ACC112 (cell line): ENCODE data around the gene DCUN1D1.
"Not testable (repeated sequence)": the region's sequence is repeated elsewhere in the genome, so short reads cannot be mapped to it uniquely, and the experiment has no call there.

ENCODE experiments used
- H2AFZ ChIP-seq: fragments of 200-600 bp; sonication (generic); one replicate; pipeline ENCODE4 v1.6.0; 2017; ENCODE audit warnings: antibody characterized with exemption, low read length; ENCODE audit not compliant: unreplicated experiment
- H3K27ac ChIP-seq: fragments of 200-600 bp; sonication (generic); 2 replicates; pipeline ENCODE4 v1.5.1; 2014; ENCODE audit warnings: low read depth, mild to moderate bottlenecking, antibody characterized with exemption, low read length, moderate library complexity
- H3K27me3 ChIP-seq: fragments of 200-600 bp; sonication (generic); 2 replicates; pipeline ENCODE4 v1.6.1; 2014; ENCODE audit warnings: mild to moderate bottlenecking, antibody characterized with exemption, low read length, moderate library complexity, mixed read lengths; ENCODE audit not compliant: insufficient read depth
- H3K36me3 ChIP-seq: fragments of 200-600 bp; sonication (generic); 2 replicates; pipeline ENCODE4 v1.6.1; 2016; ENCODE audit warnings: mild to moderate bottlenecking, antibody characterized with exemption, low read length, moderate library complexity, mixed read lengths; ENCODE audit not compliant: insufficient read depth
- H3K4me1 ChIP-seq: fragments of 200-600 bp; sonication (generic); one replicate; pipeline ENCODE4 v1.6.1; 2016; ENCODE audit warnings: low read length, mixed read lengths; ENCODE audit not compliant: insufficient read depth, unreplicated experiment, control insufficient read depth
- H3K4me3 ChIP-seq: fragments of 200-600 bp; sonication (generic); 2 replicates; pipeline ENCODE4 v1.5.1; 2014; ENCODE audit warnings: mild to moderate bottlenecking, low read depth, low read length
- H3K79me2 ChIP-seq: fragments of 200-600 bp; sonication (generic); one replicate; pipeline ENCODE4 v1.6.0; 2016; ENCODE audit warnings: low read length; ENCODE audit not compliant: control insufficient read depth, unreplicated experiment, insufficient read depth

The DCUN1D1 gene

DNA sequence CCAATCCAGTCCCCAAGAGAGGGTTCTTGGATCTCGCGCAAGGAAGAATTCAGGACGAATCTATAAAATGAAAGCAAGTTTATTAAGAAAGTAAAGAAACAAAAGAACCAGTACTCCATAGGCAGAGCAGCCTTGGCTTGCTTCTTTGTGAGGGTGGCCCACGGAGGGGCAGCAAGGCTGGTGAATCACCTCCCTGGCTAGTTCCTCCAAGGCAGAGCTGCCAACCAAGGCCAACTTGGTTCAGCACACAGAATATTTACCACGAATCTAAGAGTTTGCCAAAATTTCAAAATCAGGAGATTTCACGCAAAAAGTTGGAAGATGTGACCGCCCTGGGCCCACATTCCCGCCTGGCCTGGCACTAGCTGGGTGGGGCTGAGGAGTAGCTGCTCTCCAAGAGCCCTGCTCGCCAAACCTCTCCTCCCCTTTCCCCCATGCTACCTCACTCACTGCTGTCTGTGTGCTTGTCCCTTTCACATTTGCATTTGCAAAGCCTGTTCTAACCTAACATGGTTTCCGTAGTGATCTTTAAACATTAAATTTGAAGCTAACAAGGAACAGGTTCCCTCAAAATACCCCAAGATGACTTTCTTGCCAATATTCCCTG, 26.2 kb upstream of the DCUN1D1 start:
- no peaks in the 10 kb centered on the region for H3K4me1 ChIP-seq
- no peaks in the 10 kb centered on the region for H3K79me2 ChIP-seq
- H3K27ac ChIP-seq, result no peak overlapping the region
- H3K36me3 ChIP-seq, result no peaks in the 10 kb centered on the region
- no peaks in the 10 kb centered on the region for H3K27me3 ChIP-seq
- H3K4me3 ChIP-seq, result no peak overlapping the region
- H2AFZ ChIP-seq, result no peak overlapping the region

DNA sequence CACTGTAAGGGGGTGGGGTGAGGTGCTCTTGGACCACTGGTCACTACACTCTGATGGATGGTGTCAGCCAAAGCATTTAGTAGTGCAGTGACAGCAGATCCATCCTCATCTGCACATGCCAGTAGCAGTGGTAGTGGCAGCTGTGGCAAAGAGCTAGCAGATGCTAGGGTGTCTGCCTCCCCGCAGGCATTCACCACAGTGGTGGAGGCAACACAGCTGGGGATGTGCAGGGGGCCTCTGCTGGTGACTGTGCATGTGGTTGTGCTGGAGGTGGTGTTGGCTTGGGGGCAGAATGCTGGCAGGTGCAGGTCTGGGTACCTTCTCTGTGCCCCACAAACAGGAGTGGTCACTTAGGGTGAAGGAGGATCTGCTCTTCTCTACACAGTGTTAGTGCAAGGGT, 19.4 kb upstream of the DCUN1D1 start:
- Histone ChIP-seq H3K79me2 (no peaks in the 10 kb centered on the region), H3K27me3 (no peaks in the 10 kb centered on the region), H2AFZ (no peak overlapping the region), H3K4me3 (no peak overlapping the region), H3K36me3 (no peaks in the 10 kb centered on the region), H3K4me1 (no peaks in the 10 kb centered on the region), H3K27ac (no peak overlapping the region)

DNA sequence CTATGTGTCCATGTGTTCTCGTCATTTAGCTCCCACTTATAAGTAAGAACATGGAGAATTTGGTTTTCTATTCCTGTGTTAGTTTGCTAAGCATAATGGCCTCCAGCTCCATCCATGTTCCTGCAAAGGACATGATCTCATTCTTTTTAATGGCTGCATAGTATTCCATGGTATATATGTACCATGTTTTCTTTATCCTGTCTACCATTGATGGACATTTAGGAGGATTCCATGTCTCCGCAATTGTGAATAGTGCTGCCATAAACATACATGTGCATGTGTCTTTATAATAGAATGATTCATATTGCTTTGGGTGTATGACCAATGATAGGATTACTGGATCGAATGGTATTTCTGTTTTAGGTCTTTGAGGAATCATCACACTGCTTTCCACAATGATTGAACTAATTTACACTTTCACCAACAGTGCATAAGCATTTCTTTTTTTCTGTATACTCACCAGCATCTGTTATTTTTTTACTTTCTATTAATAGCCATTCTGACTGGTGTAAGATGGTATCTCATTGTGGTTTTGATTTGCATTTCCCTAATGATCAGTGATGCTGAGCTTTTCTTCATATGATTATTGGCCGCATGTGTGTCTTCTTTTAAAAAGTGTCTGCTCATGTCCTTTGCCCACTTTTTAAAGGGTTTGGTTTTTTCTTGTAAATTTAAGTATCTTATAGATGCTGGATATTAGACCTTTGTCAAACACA, 13.3 kb upstream of the DCUN1D1 start:
- H3K27me3 ChIP-seq, H3K36me3 ChIP-seq, H3K4me1 ChIP-seq, H2AFZ ChIP-seq, H3K79me2 ChIP-seq, H3K27ac ChIP-seq, H3K4me3 ChIP-seq: not testable (repeated sequence)

- H3K36me3 ChIP-seq, result no peaks in the 10 kb centered on the region
- no peak overlapping the region for H2AFZ ChIP-seq
- no peaks in the 10 kb centered on the region for H3K27me3 ChIP-seq
- no peaks in the 10 kb centered on the region for H3K79me2 ChIP-seq
- no peak overlapping the region for H3K27ac ChIP-seq
- no peak overlapping the region for H3K4me3 ChIP-seq
- H3K4me1 ChIP-seq, result no peaks in the 10 kb centered on the region
Observed at GRCh38 chr3:182989566-182989965, 9.2 kb upstream of the DCUN1D1 start.

- H3K4me1 ChIP-seq, result peaks cover 11% of the 10 kb centered on the region
Observed at GRCh38 chr3:182986021-182986420, 5.7 kb upstream of the DCUN1D1 start.

GRCh38 chr3:182983876-182984275, 3.5 kb upstream of the DCUN1D1 start:
- Histone ChIP-seq H3K27me3 (no peaks in the 10 kb centered on the region), H3K27ac (no peak overlapping the region), H3K4me3 (no peak overlapping the region), H2AFZ (no peak overlapping the region), H3K79me2 (peaks cover 11% of the 10 kb centered on the region), H3K4me1 (peaks cover 16% of the 10 kb centered on the region), H3K36me3 (no peaks in the 10 kb centered on the region)

More at GRCh38 chr3:182986021-182986420, 5.7 kb upstream of the DCUN1D1 start:
- Histone ChIP-seq H3K79me2 (no peaks in the 10 kb centered on the region), H3K27me3 (no peaks in the 10 kb centered on the region), H2AFZ (no peak overlapping the region), H3K36me3 (no peaks in the 10 kb centered on the region), H3K4me3 (no peak overlapping the region), H3K27ac (no peak overlapping the region)

DNA sequence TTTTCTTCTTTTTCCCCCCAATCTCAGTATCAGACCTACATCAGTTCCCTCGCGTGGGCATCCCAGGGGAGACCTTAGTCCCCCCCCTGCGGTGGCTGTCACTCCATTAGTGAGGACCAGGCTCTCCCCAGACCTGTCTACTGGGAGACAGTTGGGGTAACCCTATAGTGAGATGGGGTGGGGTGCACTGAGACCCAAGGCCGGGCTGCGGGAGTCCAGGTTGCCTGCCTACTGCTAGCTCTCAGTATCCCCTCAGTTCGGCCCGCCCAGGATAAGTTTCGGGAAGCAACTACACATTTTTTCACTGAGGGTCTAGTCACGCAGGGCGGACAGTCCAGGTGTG, 671 bp upstream of the DCUN1D1 start:
- Histone ChIP-seq H3K4me1 (peaks cover 24% of the 10 kb centered on the region), H2AFZ (peak overlapping the region; percentile 77), H3K36me3 (no peaks in the 10 kb centered on the region), H3K79me2 (peaks cover 40% of the 10 kb centered on the region), H3K27ac (no peak overlapping the region), H3K4me3 (peak overlapping the region; percentile 98), H3K27me3 (no peaks in the 10 kb centered on the region)

- Histone ChIP-seq H2AFZ (peak overlapping the region; percentile 76), H3K36me3 (no peaks in the 10 kb centered on the region), H3K79me2 (peaks cover 48% of the 10 kb centered on the region), H3K27me3 (no peaks in the 10 kb centered on the region), H3K27ac (no peak overlapping the region), H3K4me1 (peaks cover 24% of the 10 kb centered on the region), H3K4me3 (peak overlapping the region; percentile 98)
Observed at GRCh38 chr3:182979674-182980191, 605 bp downstream of the DCUN1D1 start.

DNA sequence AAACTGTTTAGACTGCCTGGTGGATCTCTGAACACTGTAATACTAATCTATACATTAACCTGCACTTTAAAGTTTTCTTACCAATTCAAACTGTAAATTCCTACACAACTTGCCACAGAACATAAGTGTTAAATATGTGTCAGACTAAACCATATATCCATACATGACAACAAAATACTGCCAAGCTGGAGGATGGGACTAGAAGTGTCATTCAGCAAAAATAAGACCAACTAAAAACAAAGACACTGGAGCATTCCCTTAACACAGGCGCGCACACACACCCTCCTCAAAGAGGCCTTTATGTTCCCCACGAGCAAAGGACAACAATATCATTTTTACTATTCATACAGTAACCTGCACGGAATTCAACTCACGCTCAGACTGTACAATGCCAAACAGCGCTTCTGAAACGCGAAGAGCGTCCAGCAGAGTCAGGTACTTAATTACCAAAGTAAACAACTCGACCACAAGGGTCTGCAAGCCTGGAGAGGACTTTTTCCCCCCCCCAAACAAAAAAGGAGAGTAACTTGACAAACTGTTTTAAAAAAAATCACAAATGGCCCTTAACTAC, 1.1 kb downstream of the DCUN1D1 start:
- Histone ChIP-seq H3K4me3 (peak overlapping the region; percentile 98), H2AFZ (peak overlapping the region; percentile 76), H3K36me3 (no peaks in the 10 kb centered on the region), H3K27me3 (no peaks in the 10 kb centered on the region), H3K27ac (no peak overlapping the region), H3K79me2 (peaks cover 48% of the 10 kb centered on the region), H3K4me1 (peaks cover 24% of the 10 kb centered on the region)

- no peaks in the 10 kb centered on the region for H3K36me3 ChIP-seq
- no peak overlapping the region for H2AFZ ChIP-seq
- no peak overlapping the region for H3K27ac ChIP-seq
- peak overlapping the region; percentile 98 for H3K4me3 ChIP-seq
- peaks cover 17% of the 10 kb centered on the region for H3K4me1 ChIP-seq
- no peaks in the 10 kb centered on the region for H3K27me3 ChIP-seq
- peaks cover 54% of the 10 kb centered on the region for H3K79me2 ChIP-seq
Observed at GRCh38 chr3:182978387-182978786, 2.0 kb downstream of the DCUN1D1 start.

- H3K27me3 ChIP-seq, result no peaks in the 10 kb centered on the region
- no peak overlapping the region for H3K27ac ChIP-seq
- H3K4me1 ChIP-seq, result peaks cover 26% of the 10 kb centered on the region
- H2AFZ ChIP-seq, result no peak overlapping the region
- no peaks in the 10 kb centered on the region for H3K36me3 ChIP-seq
- peaks cover 80% of the 10 kb centered on the region for H3K79me2 ChIP-seq
- H3K4me3 ChIP-seq, result no peak overlapping the region
Observed at GRCh38 chr3:182973047-182973446, 7.3 kb downstream of the DCUN1D1 start.
